GM19099 (cell line): ENCODE data around the gene MAST4.

Source experiments
- POLR2A ChIP-seq: IDR thresholded peaks from 3 replicates; pipeline ENCODE4 v1.6.1; 2011; ENCODE audit warnings: low read depth; ENCODE audit not compliant: insufficient read length; ENCODE audit errors: extremely low read depth

MAST4 gene

DNA sequence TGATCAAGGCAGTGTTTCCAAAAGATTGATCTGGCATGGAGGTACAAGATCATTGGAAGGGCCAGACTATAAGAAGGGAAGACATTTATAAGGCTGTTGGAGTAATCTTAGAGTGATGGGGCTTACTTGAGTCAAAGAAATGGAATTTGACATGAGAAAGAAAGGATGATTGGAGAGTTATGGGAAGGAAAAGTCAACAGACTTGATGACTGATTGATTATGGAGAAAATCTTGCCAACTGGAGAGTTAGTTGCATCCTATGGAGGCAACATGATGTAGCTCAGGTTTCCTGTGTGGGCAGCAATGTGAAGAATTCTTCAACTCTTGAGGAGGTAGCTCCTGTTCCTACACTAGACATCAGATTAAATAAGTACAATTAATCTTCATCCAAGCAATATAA, 10.9 kb upstream of the MAST4 start:
- no peak for TF ChIP-seq POLR2A

DNA sequence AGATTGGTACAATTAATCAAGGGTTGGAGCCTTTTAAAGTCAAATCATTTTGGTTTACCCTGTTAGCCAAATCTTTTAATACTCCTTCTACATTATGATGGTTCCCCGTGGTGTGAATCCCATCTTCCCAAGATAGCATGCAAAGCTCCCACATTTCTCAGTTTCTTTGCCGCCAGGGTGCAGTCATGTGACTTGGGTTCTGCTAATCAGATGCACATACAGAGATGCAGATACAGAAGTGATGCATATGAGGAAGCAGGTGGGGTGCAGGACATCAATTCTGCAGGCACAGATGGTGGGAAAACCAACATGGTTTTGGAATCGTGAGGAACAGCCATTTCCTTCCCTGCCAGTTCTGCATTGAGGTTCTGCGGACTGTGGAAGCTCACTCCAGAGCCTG, 8.4 kb upstream of the MAST4 start:
- no peak for TF ChIP-seq POLR2A

- TF ChIP-seq POLR2A = no peak
Observed at GRCh38 chr5:66596636-66597182, 516 bp downstream of the MAST4 start.

GRCh38 chr5:66597183-66597757, 1.1 kb downstream of the MAST4 start:
- TF ChIP-seq POLR2A = no peak

DNA sequence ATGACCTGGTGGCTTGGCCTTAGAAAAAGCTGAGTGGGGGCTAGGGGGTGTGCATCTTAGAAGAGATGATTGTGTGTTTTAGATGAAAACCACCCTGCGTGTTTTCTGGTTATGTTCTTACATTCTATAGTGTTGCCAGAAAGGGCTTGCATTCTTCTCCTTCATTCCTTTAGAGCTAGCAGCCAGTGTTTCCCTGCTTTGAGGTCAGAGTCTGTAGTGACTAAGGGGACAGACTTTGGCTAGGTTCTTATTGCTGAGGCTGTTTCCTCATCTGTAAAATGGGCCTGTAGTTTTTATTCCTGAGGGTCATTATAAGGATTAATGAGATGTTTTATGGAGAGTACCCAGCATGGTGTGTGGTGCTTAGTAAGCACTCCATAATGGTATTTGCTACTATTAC, 6.4 kb downstream of the MAST4 start:
- no peak for TF ChIP-seq POLR2A

DNA sequence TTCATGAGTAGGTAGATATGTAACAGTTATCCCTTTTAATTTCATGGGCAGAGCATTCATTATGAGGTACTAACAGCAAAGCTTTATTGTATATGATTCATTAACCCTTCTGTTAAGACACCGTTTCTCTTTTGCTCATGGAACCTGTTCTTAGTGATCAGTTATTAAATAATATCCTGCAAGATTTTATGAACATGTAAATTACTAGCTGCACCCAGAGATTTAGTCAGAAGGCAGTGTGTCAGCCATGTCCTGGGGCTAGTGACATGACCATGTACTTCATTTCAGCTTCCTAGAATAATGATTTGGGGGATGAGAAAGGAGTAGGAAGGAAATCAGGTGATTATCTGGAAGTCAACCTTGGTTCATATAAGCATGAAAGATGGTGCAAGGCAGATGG, 7.0 kb downstream of the MAST4 start:
- no peak for TF ChIP-seq POLR2A

DNA sequence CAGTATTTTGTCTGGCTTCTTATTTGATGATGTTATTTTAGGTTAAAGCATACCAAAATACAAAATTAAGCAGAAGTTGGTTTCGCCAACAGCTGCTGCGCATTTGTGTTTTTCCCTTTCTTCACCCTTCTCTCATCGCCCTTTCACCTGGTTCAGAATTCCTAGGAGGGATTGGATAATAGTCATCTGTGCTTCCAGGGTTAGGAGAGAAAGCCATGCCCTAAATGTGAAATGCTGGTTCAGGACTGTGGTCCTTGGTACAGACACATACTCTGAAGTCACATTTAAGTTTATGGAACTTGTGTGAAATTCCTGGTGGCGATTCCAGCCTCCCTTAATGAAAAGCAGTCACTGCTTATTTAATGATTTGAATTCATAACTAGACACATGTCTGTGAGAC, 7.7 kb downstream of the MAST4 start:
- TF ChIP-seq POLR2A = no peak

GRCh38 chr5:66606713-66607112, 10.5 kb downstream of the MAST4 start:
- TF ChIP-seq POLR2A = no peak

GRCh38 chr5:66608501-66608900, 12.3 kb downstream of the MAST4 start:
- no peak for TF ChIP-seq POLR2A

- no peak for TF ChIP-seq POLR2A
Observed at GRCh38 chr5:66609615-66610014, 13.4 kb downstream of the MAST4 start.

DNA sequence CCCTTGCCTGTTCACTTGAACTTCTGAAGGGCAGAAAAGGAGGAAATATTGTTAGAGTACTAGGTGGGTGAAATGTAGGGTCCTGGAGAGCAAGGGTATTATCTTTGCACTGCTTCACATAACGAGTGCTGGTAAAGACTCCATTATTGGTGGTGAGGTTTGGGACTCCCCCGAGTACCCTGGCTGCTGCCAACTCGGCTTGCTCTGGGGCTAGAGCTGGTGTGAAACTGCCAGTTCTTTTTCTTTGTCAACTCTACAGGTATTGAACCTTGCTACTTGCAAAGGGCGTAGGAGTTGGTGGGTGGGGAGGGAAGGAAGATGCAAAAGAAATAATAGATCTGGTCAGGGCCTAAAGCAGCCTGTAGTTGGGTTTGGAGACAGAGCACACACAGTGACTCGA, 16.0 kb downstream of the MAST4 start:
- no peak for TF ChIP-seq POLR2A

GRCh38 chr5:66615136-66615535, 18.9 kb downstream of the MAST4 start:
- no peak for TF ChIP-seq POLR2A

DNA sequence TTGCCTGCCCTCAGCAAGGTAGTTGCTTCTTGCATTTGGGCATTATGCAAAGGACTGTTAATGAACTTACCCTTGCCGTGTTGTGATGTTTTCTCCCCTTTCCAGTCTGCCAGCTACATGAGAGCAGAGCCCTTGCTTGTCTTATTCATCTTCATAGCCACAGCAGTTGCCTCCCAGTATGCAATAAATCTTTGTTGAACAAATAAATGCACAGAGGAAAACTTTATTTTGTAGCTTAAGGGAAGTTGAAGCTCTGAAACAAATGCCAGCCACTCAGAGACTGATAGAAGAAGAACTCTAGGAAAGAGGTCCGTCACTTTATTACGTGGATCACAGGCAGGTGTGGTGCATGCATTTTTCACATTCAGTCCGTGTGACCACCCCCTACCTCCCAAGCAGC, 19.7 kb downstream of the MAST4 start:
- no peak for TF ChIP-seq POLR2A

DNA sequence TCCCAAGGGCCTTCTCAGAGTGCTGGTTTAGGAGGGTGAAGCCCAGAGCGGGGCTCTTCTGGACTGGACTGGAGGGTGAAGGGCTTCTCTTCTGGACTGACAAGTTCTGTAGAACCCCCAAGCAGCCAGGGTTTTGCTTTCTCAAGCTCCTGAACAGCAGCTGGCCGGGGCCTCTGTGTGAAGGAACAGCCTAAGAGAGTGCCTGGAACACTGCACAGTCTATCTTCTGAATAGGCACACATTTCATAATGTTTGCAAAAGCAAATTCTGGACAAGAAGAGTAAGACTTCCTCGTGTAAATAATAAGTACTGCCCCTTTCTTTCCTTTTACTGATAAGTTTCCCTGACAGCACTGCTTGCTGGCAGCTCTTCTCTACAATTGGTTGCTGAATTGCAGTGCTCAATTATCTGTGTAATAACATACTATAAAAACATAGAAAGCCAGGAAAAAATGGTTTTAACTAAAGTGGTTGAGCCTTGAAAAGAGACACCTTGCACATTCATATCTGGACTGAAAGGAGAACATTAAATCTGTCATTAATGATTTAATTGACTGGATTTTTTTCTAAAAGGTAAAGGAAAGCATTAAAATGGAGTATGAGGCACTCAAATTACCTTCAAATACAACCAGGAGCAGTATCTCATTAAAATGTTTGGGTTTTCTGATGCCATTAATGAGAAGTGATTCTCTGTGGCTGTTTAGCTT, 20.5 kb downstream of the MAST4 start:
- no peak for TF ChIP-seq POLR2A

- no peak for TF ChIP-seq POLR2A
Observed at GRCh38 chr5:66617226-66617861, 21.2 kb downstream of the MAST4 start.

- TF ChIP-seq POLR2A = no peak
Observed at GRCh38 chr5:66617991-66618768, 22.0 kb downstream of the MAST4 start.

GRCh38 chr5:66620711-66621110, 24.5 kb downstream of the MAST4 start:
- TF ChIP-seq POLR2A = no peak
